GM18502 (cell line): ENCODE results near the gene CASP3.
"Not testable (repeated sequence)": the region's sequence is repeated elsewhere in the genome, so short reads cannot be mapped to it uniquely, and the experiment has no call there.

Experiments
- ATAC-seq: cut with Tn5 transposase; IDR thresholded peaks from one replicate; pipeline ENCODE4 v1.9.1; 2021; ENCODE audit warnings: mild to moderate bottlenecking; ENCODE audit not compliant: unreplicated experiment, poor library complexity

The CASP3 gene

DNA sequence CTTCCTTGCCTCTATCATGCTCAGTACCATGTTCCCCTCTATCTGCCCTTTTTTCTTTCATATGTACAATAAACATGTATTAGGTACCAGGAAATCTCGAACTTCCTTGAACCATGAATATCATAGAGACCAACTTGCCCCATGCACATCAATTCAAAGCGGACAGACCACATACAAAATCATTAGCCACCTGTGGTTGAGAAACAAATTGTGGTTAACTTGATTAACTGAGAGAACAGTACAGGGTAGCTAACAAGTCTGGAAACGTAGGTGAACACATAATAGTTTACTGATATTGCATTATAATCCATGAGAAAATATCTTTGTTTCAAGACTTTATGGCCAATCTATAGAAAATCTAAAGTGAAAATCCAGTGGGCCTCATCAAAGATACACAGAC, 8.2 kb downstream of the CASP3 start:
- ATAC-seq, result peak; percentile 53

DNA sequence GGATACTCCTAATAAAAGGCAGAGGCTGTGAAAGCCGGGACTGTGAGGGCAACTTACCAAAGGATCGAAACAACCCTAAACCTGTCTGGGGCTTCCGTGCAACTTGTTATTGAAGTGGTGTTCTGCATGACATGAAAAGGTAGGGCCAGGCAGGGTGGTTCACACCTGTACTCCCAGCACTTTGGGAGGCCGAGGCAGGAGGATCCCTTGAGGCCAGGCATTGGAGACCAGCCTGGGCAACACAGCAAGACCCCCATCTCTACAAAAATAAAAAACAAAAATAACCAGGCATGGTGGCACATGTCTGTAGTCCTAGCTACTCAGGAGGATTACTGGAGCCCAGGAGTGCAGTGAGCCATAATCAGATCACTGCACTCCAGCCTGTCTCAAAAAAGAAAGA, 12.3 kb downstream of the CASP3 start:
- no peak for ATAC-seq

DNA sequence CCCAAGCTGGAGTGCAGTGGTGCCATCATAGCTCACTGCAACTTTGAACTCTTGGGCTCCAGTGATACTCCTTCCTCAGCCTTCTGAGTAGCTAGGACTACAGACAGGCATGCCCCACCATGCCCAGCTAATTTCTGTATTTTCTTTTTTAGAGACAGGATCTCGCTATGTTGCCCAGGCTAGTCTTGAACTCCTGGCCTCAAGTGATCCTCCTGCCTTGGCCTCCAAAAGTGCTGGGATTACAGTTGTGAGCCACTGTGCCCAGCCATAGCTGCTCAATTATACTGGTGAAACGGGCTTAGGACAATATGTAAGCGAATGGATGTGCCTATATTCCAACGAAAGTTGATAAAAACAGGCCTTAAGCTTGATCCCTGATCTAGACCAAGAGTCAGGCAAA, 13.1 kb downstream of the CASP3 start:
- no peak for ATAC-seq

- no peak for ATAC-seq
Measured at GRCh38 chr4:184635381-184635780, 13.9 kb downstream of the CASP3 start.

DNA sequence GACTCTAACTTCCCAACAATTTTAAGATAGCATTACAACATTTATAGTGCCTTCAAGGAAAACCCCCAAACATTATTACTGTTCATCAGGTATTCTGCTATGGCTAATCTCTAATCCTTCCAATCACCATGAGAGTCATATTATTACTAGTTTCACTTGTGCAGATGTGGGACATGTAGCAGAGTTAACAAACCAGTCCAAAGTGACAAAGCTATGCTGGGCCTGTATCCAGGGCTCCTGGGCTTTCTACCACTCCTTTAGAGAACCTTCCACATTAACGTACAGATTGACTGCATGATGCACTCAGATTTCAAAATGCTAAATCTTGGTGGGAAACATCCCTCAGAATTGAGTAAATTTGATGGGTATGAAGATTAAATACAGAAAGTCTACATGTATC, 16.4 kb downstream of the CASP3 start:
- no peak for ATAC-seq

GRCh38 chr4:184628103-184628502, 21.1 kb downstream of the CASP3 start:
- no peak for ATAC-seq

DNA sequence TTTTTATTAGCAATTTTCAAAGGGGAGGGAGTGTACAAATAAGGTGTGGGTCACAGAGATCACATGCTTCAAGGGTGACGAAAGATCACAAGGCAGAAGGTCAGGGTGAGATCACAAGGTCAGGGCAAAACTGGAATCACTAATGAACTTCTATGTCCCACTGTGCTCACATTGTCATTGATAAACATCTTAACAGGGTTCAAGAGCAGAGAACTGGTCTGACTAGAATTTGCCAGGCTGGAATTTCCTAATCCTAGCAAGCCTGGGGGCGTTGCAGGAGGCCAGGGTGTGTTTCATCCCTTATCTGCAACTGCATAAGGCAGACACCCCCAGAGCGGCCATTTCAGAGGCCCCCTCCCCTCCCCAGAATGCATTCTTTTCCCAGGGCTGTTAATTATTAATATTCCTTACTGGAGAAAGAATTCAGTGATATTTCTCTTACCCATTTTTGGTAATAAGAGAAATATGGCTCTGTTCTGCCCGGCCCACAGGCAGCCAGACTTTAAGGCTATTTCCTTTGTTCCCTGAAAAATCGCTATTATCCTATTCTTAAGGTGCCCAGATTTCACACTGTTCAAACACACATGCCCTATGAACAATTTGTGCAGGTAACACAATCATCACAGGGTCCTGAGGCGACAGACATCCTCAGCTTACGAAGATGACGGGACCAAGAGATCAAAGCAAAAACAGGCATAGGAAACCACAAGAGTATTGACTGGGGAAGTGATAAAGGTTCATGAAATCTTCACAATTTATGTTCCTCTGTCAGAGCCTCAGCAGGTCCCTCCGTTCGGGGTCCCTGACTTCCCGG, 23.3 kb downstream of the CASP3 start:
- not testable (repeated sequence) for ATAC-seq

GRCh38 chr4:184624972-184625554, 24.2 kb downstream of the CASP3 start:
- no peak for ATAC-seq

GRCh38 chr4:184624504-184624903, 24.7 kb downstream of the CASP3 start:
- ATAC-seq, result not testable (repeated sequence)

GRCh38 chr4:184621518-184621917, 27.7 kb downstream of the CASP3 start:
- ATAC-seq, result no peak

DNA sequence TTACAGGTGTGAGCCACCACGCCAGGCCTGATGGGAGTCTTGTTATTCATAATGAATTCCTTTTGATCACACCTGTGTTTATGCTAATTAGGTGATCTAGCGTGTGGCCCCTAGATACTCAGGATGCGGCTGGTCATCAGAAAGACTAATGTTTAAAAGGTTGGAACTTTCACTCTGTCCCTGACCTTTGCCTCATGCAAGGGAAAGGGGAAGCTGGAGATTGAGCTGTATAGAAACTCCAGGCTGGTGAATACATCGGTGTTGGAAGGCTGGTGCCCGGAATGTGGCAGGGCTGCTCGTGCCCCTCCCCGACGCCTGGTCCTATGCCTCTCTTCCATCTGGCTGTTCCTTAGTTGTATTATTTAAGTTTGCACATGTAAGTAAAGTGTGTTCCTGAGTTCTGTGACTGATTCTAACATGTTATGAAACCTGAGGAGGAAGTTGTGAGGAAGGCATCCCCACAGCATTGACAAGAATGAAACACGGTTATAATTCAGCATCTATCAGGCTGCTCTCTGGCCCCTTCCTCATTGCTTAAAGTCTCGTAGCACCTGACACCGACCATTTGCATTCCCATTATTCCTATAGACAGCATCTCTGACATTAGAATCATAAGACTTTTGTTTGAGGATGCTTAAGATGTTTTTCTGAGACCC, 28.9 kb downstream of the CASP3 start:
- ATAC-seq, result no peak

DNA sequence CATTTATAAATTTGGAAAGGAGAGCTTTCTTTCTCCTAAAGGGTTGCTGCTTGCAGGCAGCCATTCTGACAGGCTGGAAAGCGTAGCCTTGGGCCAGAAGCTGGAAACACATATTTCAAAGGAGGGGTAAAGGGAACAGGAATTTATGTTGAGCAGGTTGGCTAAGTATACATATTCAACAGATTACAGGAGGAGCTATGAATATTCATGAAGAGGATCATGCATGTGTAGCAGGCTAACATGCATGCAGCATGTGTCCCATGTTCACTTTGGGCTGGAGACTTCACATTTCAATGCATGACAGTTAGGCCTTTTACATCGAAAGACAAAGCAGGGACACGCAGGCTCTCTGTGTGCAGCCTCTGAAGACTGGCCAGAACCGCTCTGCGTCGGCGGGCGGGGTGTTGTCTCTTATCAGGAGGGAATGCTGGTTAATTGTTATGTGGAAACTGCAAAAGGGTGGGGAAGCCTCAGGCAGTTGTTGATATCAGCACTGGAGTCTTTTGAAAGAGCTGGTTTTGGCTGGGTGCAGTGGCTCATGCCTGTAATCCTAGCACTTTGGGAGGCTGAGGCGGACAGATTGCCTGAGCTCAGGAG, 31.5 kb downstream of the CASP3 start:
- no peak for ATAC-seq

GRCh38 chr4:184616633-184617551, 32.4 kb downstream of the CASP3 start:
- peak; percentile 81 for ATAC-seq

DNA sequence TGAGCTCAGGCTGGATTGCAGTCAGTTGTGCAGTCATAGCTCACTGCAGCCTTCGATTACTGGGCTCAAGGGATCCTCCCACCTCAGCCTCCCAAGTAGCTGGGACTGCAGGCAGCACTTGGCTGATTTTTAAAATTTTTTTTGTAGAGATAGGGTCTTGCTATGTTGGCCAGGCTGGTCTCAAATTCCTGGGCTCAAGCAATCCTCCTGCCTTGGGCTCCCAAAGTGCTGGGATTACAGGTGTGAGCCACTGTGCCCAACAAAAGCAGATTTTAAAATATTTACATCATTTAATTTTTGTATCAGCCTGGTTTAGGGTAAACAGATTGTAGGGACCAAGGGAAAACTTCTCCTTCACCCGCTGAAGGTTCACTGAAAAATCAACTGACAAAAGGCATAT, 33.1 kb downstream of the CASP3 start:
- not testable (repeated sequence) for ATAC-seq

DNA sequence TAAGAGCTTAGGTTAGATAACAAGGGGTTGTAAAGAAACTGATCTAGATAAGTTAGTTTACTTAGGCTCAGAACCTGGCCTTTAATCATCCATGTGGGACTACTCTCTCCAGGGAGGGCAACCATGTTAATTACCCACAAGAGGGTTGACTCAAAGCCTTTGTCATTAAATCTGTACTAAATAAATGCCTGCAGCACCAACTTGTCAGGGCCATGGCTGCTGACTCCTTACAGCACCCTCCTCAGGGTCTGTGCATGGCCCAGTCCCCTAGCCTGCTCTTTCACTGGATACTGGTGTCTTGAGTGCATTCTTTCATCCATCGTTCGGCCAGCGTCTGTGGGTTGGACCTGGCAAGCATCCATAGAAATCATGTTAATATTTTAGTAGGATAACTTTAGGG, 34.7 kb downstream of the CASP3 start:
- no peak for ATAC-seq

DNA sequence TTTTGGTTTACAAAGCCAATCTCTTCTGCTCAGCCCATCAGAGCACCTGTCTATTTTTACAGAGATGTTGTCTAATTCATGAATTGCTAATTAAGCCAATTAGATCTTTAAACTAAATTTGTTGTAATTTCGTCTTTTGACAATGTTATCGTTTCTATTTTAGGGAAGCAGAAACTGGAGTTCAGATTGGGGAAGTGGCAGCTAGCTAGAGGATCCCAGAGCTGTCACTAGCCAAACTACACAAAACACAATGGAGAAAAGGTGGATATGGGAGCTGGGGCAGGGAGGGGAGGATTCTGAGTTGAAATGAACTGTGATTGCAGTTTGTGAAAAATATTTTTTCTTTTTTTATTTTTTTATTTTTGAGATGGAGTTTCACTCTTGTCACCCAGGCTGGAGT, 35.8 kb downstream of the CASP3 start:
- no peak for ATAC-seq

DNA sequence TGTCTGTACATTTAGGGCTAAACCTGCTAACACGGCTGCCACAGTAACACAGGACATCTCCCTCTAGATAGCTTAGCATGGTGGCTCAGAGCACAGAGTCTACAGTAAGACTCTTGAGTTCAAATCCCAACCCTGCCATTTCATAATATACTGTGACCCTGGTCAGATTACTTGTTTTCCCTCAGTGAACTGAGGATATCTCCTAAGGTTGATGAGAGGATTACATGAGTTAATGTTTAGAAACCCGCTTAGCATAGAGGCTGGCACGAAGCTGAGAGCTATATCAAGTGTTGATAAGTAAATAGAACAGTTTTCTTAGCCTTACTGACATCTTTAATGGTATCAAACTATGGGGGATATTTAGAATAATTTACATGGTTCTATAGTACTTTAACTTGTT, 37.2 kb downstream of the CASP3 start:
- ATAC-seq, result no peak

GRCh38 chr4:184607429-184607828, 41.8 kb downstream of the CASP3 start:
- ATAC-seq, result not testable (repeated sequence)

GRCh38 chr4:184602857-184603256, 46.4 kb downstream of the CASP3 start:
- not testable (repeated sequence) for ATAC-seq

GRCh38 chr4:184600982-184601381, 48.3 kb downstream of the CASP3 start:
- ATAC-seq, result not testable (repeated sequence)
